C4-2B (cell line): ENCODE results near the gene NMD3.

Experiments
- H3K27ac ChIP-seq: fragments of 450-650 bp; 2 replicates; pipeline ENCODE4 v1.5.1; 2017
- CTCF ChIP-seq: fragments of 450-650 bp; conservative IDR thresholded peaks from 2 replicates; pipeline ENCODE4 v1.5.1; 2017; ENCODE audit warnings: mild to moderate bottlenecking
- ZFX ChIP-seq: fragments of 450-650 bp; IDR thresholded peaks from 2 replicates; pipeline ENCODE4 v1.6.1; 2017

The NMD3 gene

DNA sequence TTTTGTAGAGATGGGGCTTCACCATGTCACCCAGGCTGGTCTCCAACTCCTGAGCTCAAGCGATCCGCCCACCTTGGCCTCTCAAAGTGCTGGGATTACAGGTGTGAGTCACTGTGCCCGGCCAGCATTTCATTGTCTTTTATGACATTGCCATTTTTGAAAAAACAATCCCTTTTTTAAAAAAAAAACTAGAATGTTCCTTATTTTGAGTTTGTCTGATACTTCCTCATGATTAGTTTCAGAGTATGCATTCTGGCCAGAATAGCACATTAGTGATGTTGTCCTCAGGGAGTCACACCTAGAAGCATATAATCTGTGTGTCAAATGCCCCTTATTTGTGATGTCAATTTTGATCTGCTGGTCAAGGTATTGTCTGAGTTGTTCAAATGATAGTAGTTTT is 21.2 kb upstream of the NMD3 start:
- H3K27ac ChIP-seq = no peak overlapping the region
- no peak for TF ChIP-seq CTCF
- TF ChIP-seq ZFX = no peak

DNA sequence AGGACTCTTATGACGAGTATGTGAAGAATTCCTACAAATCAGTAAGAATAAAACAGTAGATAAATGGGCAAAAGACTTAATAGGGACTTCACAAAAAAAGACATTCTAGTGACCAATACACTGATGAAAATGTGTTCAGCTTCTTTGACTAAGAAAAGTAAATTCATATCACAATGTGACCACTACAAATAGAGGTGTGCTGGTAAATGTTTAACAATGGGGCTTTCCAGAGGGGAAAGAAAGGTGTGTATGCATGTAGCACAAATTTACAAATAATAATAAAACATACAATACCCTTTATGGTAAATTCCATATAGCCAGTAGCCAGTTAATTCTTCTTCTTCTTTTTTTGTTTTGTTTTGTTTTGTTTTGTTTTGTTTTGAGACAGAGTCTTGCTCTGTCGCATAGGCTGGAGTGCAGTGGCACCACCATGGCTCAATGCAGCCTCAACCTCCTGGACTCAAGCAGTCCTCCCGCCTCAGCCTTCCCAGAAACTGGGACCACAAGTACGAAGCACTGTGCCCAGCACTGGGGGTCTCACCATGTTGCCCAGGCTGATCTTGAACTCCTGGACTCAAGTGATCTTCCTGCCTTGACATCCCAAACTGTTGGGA is 17.5 kb upstream of the NMD3 start:
- TF ChIP-seq ZFX (no peak), CTCF (no peak)
- no peak overlapping the region for H3K27ac ChIP-seq

DNA sequence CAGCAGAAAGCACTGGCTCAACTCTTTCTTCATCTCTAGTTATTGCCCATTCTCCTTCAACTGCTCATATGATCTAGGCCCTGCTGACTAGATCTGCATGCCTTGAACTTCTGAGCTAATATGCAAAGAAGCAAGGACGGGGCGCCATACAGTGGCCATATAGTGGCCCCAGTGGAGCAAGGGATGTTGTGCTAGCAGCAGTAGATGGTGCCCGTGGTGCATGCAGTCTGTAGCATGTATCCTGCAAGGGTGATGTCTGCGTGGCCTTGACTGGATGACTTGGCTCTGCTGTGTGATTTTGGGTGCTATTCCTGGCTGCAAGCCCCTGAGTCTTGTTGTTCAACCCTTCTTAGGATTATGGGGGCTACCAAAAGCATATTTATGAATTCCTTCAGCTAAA is 12.2 kb upstream of the NMD3 start:
- TF ChIP-seq CTCF (no peak), ZFX (no peak)
- H3K27ac ChIP-seq = no peak overlapping the region

DNA sequence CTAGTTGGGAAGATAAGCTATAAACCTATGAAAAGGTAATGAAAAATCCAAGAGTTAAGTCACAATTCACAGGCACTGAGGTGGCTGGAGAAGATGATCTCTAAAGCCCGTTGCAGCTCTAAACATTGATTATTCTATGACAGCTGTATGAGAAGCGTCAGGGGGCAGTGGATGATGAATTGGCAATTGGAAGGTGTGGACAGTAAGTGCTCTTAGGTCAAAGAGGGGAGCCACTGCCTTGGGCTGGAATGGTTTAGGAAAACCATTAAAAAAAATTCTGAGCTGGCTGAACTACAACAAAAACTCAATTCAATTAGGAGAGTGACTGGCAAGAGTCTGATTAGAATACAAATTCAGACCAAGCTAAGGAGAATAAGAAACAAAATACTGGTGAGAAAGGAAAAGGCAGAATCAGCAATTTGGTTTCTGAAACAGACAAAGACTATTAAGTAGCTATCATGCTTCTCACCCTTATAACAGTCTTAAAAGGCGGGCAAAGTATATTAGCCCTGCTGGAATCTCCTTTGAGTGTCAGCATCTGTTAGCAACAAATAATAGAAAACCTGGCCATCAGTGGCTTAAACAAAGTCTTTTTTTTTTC is 8.8 kb upstream of the NMD3 start:
- TF ChIP-seq CTCF (no peak), ZFX (no peak)
- H3K27ac ChIP-seq = no peak overlapping the region

DNA sequence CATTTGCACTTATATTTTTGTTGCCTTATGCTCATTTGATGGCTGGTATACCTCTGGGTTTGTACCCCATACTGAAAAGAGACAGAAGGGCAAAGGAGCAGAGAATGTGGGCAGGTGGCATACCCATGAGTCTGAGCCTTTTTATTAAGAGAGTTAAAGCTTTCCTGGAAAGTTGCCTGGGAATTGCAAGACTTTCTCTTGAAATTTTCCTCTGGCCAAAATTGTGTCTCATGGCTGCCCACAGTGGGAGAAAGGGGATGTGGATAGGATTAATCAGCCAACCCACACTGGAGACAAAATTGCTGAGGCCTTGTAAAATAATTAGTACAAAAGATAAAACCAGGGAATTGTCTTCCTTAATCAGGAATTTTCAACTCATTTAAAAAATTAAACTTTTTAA is 8.2 kb upstream of the NMD3 start:
- H3K27ac ChIP-seq = no peak overlapping the region
- TF ChIP-seq CTCF (no peak), ZFX (no peak)

DNA sequence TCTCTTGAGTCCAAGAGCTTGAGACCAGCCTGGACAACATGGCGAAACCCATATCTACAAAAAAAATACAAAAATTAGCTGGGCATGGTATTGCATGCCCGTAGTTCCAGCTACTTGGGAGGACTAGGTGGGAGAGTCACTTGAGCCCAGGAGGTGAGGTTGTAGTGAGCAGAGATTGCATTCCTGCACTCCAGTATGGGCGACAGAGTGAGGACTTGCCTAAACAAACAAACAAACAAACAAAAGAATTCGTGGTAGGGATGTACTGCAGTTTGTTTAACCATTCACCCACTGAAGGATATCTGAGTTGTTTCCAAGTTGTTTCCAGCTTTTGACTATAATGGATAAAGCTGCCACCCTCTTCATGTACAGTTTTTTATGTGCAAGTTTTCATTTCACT is 7.5 kb upstream of the NMD3 start:
- no peak overlapping the region for H3K27ac ChIP-seq
- TF ChIP-seq ZFX (no peak), CTCF (no peak)

GRCh38 chr3:161215185-161215584 is 5.9 kb upstream of the NMD3 start:
- no peak overlapping the region for H3K27ac ChIP-seq
- no peak for TF ChIP-seq ZFX
- TF ChIP-seq CTCF = no peak
